ENCODE data around the gene PPT1. TPM values are rescaled to one million over a fixed set of nuclear protein-coding genes. Genes with fewer than 3 reads are reported as not detected.

PPT1 gene
- total RNA-seq, 1 donor from 2014 or later = 58.7 TPM

GRCh38 chr1:40042341-40042740 is 54.7 kb downstream of the PPT1 start:
- Histone ChIP-seq H3K4me3 (peak overlapping the region; percentile 69 to 72), H3K9me3 (no peaks in the 10 kb centered on the region), H3K27ac (no peak overlapping the region), H3K27me3 (no peaks in the 10 kb centered on the region), H3K36me3 (no peaks in the 10 kb centered on the region), H3K4me1 (peaks cover 68% of the 10 kb centered on the region)
- intact Hi-C loops (cut with DNase I) = no loop called here
- TF ChIP-seq POLR2A (IDR thresholded peaks at IDR 0.05) (no peak), POLR2AphosphoS5 (IDR thresholded peaks at IDR 0.05; ENCODE audit: insufficient read depth in 1 of 2, low read depth in 1 of 2) (no peak), CTCF (IDR thresholded peaks at IDR 0.05) (no peak)
- no peak for DNase-seq (ENCODE audit: extremely low spot score in 2 of 2)

- peak overlapping the region; percentile 96 for H3K27ac ChIP-seq
- H3K4me1 ChIP-seq = peaks cover 69% of the 10 kb centered on the region
- no peaks in the 10 kb centered on the region for H3K9me3 ChIP-seq
- DNase-seq (ENCODE audit: extremely low spot score in 2 of 2) = no peak
- TF ChIP-seq CTCF (IDR thresholded peaks at IDR 0.05) = no peak
- H3K27me3 ChIP-seq = no peaks in the 10 kb centered on the region
- intact Hi-C loops (cut with DNase I) = no loop called here
- peak overlapping the region; percentile 69 to 72 for H3K4me3 ChIP-seq
- H3K36me3 ChIP-seq = no peaks in the 10 kb centered on the region
Measured at GRCh38 chr1:40041466-40041838, 55.6 kb downstream of the PPT1 start.

- H3K4me1 ChIP-seq = peaks cover 65% of the 10 kb centered on the region
- peak within 1 kb of the TSS; percentile 69 to 72 for H3K4me3 ChIP-seq
- H3K27ac ChIP-seq = peak within 1 kb of the TSS; percentile 96
- intact Hi-C loops (cut with DNase I) = no loop called here
- DNase-seq (ENCODE audit: extremely low spot score in 2 of 2) = peak in 1 of 2 donors; percentile 99
- no peaks in the 10 kb centered on the region for H3K27me3 ChIP-seq
- no peaks in the 10 kb centered on the region for H3K36me3 ChIP-seq
- no peaks in the 10 kb centered on the region for H3K9me3 ChIP-seq
- TF ChIP-seq POLR2AphosphoS5 (IDR thresholded peaks at IDR 0.05; ENCODE audit: insufficient read depth in 1 of 2, low read depth in 1 of 2) (peak; percentile 91 to 97), POLR2A (IDR thresholded peaks at IDR 0.05) (peak in 1 of 2 donors; percentile 20), CTCF (IDR thresholded peaks at IDR 0.05) (no peak)
Measured at GRCh38 chr1:40040511-40041465, 56.3 kb downstream of the PPT1 start, which contains the start of gene CAP1. Gene CAP1, plus strand, starts transcription at chr1:40040729. Its CDS starts 18,618 bp downstream, at chr1:40059347.

GRCh38 chr1:40039757-40040510 is 57.1 kb downstream of the PPT1 start:
- Histone ChIP-seq H3K36me3 (no peaks in the 10 kb centered on the region), H3K9me3 (no peaks in the 10 kb centered on the region), H3K4me1 (peaks cover 56% of the 10 kb centered on the region), H3K27me3 (no peaks in the 10 kb centered on the region), H3K4me3 (peak overlapping the region; percentile 69 to 72), H3K27ac (peak overlapping the region; percentile 96)
- TF ChIP-seq CTCF (IDR thresholded peaks at IDR 0.05) (no peak), POLR2A (IDR thresholded peaks at IDR 0.05) (peak in 1 of 2 donors; percentile 96), POLR2AphosphoS5 (IDR thresholded peaks at IDR 0.05; ENCODE audit: insufficient read depth in 1 of 2, low read depth in 1 of 2) (peak in 1 of 2 donors; percentile 99)
- peak in 1 of 2 donors; percentile 95 for DNase-seq (ENCODE audit: extremely low spot score in 2 of 2)
- intact Hi-C loops (cut with DNase I) = no loop called here

All from vagina (tissue), 2 donors.